ENCODE results near the gene TMPRSS4.
A peak's percentile ranks its signal among the peaks of the same experiment; 100 is the strongest.

Gene TMPRSS4

DNA sequence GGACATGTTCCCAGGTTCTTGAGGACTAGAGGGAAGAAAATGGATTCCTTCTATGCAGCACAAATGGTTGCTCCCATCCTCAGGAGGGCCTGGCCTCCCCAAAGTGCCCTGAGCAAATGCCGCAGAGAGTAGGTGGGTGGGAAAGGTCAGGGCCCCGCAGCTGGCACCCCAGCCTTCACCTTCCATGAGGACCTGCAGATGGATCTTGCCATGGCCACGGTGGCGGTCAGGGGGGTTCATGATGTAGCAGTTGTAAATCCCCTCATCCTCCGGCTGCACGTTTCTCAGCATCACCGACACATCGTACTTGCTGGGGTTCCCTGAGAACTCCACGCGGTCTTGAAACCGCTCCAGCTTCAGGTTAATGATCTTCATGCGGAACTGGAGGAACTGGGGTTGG is 91.0 kb downstream of the TMPRSS4 start:
- no peak for TF ChIP-seq CTCF (IDR thresholded peaks at IDR 0.05; ENCODE audit: poor library complexity, severe bottlenecking)
- no peak overlapping the region for H3K27ac ChIP-seq (ENCODE audit: poor library complexity, severe bottlenecking)
- no peak overlapping the region for H3K4me3 ChIP-seq (ENCODE audit: severe bottlenecking)

GRCh38 chr11:118168316-118168715 is 91.4 kb downstream of the TMPRSS4 start:
- TF ChIP-seq CTCF (IDR thresholded peaks at IDR 0.05; ENCODE audit: poor library complexity, severe bottlenecking), result no peak
- no peaks in the 10 kb centered on the region for H3K9me3 ChIP-seq (ENCODE audit: severe bottlenecking)
- peaks cover 8% of the 10 kb centered on the region for H3K4me1 ChIP-seq (ENCODE audit: insufficient read depth, poor library complexity, severe bottlenecking)
- no peaks in the 10 kb centered on the region for H3K36me3 ChIP-seq (ENCODE audit: low read depth)
- ATAC-seq (ENCODE audit: low read depth) (no peak), DNase-seq (ENCODE audit: low spot score) (no peak)
- no peak overlapping the region for H3K4me3 ChIP-seq (ENCODE audit: severe bottlenecking)
- no peaks in the 10 kb centered on the region for H3K27me3 ChIP-seq (ENCODE audit: insufficient read depth, poor library complexity, severe bottlenecking)
- H3K27ac ChIP-seq (ENCODE audit: poor library complexity, severe bottlenecking), result no peak overlapping the region

More for the DNA sequence above, 91.0 kb downstream of the TMPRSS4 start:
- no peaks in the 10 kb centered on the region for H3K27me3 ChIP-seq (ENCODE audit: insufficient read depth, poor library complexity, severe bottlenecking)
- no peaks in the 10 kb centered on the region for H3K36me3 ChIP-seq (ENCODE audit: low read depth)
- DNase-seq (ENCODE audit: low spot score), result peak; percentile 28
- peaks cover 8% of the 10 kb centered on the region for H3K4me1 ChIP-seq (ENCODE audit: insufficient read depth, poor library complexity, severe bottlenecking)
- no peaks in the 10 kb centered on the region for H3K9me3 ChIP-seq (ENCODE audit: severe bottlenecking)
- no peak for ATAC-seq (ENCODE audit: low read depth)

- no peak overlapping the region for H3K4me3 ChIP-seq (ENCODE audit: severe bottlenecking)
- H3K9me3 ChIP-seq (ENCODE audit: severe bottlenecking), result no peaks in the 10 kb centered on the region
- H3K36me3 ChIP-seq (ENCODE audit: low read depth), result no peaks in the 10 kb centered on the region
- DNase-seq (ENCODE audit: low spot score) (no peak), ATAC-seq (ENCODE audit: low read depth) (peak; percentile 33; the same call in 1 of the 3 replicates)
- peaks cover 8% of the 10 kb centered on the region for H3K4me1 ChIP-seq (ENCODE audit: insufficient read depth, poor library complexity, severe bottlenecking)
- no peak overlapping the region for H3K27ac ChIP-seq (ENCODE audit: poor library complexity, severe bottlenecking)
- no peaks in the 10 kb centered on the region for H3K27me3 ChIP-seq (ENCODE audit: insufficient read depth, poor library complexity, severe bottlenecking)
- no peak for TF ChIP-seq CTCF (IDR thresholded peaks at IDR 0.05; ENCODE audit: poor library complexity, severe bottlenecking)
Observed at GRCh38 chr11:118168751-118169150, 91.9 kb downstream of the TMPRSS4 start.

- no peaks in the 10 kb centered on the region for H3K27me3 ChIP-seq (ENCODE audit: insufficient read depth, poor library complexity, severe bottlenecking)
- H3K36me3 ChIP-seq (ENCODE audit: low read depth), result no peaks in the 10 kb centered on the region
Observed at GRCh38 chr11:118169300-118170140, 92.6 kb downstream of the TMPRSS4 start.

More at GRCh38 chr11:118169300-118170140, 92.6 kb downstream of the TMPRSS4 start:
- Histone ChIP-seq H3K9me3 (ENCODE audit: severe bottlenecking) (no peaks in the 10 kb centered on the region), H3K4me1 (ENCODE audit: insufficient read depth, poor library complexity, severe bottlenecking) (peaks cover 8% of the 10 kb centered on the region), H3K4me3 (ENCODE audit: severe bottlenecking) (no peak overlapping the region), H3K27ac (ENCODE audit: poor library complexity, severe bottlenecking) (no peak overlapping the region)
- ATAC-seq (ENCODE audit: low read depth) (no peak), DNase-seq (ENCODE audit: low spot score) (peak; percentile 34)
- no peak for TF ChIP-seq CTCF (IDR thresholded peaks at IDR 0.05; ENCODE audit: poor library complexity, severe bottlenecking)
